ENCODE results near the gene KRTAP10-9. TPM values are rescaled to one million over a fixed set of nuclear protein-coding genes. Genes with fewer than 3 reads are reported as not detected.

KRTAP10-9 gene
- polyA plus RNA-seq, 1 of the 3 experiments (the other 2 are of a cell fraction), result not detected

DNA sequence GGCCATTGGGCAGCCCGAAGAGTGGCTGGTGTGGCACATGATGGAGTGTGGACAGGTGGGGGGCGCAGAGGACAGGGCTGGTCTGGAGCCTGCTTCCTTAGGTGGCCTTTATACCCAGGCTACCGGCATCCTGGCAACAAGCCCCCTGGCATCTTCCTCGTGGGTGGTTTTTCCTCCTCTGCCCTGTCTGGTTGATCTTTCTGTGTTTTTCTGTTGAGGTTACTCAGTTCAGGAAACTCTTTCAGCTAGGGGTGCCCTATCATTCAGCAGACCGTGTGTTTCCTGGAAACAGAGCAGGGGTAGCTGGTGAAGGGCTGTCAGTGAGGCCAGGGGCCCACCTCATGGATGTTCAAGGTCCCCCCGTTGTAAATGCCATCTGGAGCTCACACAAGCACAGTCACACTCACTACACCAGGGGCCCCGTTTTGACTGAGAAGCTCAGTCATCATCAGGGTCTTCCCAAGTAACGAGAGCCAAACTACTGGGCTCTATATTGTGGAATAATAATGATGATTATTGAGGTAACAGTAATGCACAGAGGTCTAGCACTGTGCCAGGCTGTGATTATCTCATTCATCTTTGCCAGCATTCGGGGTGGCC lies 27.8 kb downstream of the KRTAP10-9 start, which contains the start of gene KRTAP12-4:
Gene KRTAP12-4, minus strand, starts transcription at position 84 of the 600 bp plus-strand sequence. Its CDS starts 45 bp downstream, at position 39.
- POLR2A ChIA-PET, result interaction anchor here (1.1 kb wide), 1 partner anchor 31 kb away, joined by 3 read pairs; no protein-coding TSS in a partner anchor
- CTCF ChIA-PET, result no interaction called here
- no peak within 1 kb of the TSS for H3K4me3 ChIP-seq (ENCODE audit: low read depth in 2 of 2, low read length in 1 of 2)
- no peaks in the 10 kb centered on the region for H3K36me3 ChIP-seq (replicated peaks in 1 of 2; ENCODE audit: control insufficient read depth in 1 of 2, insufficient read depth in 2 of 2, low read length in 1 of 2)
- TF ChIP-seq NFIC (IDR thresholded peaks at IDR 0.05; ENCODE audit: borderline replicate concordance) (no peak), YY1 (IDR thresholded peaks at IDR 0.05; ENCODE audit: low read depth) (no peak), MXI1 (IDR thresholded peaks at IDR 0.05; ENCODE audit: low read depth, low read length) (no peak), NRF1 (IDR thresholded peaks at IDR 0.05; ENCODE audit: low read depth, low read length) (no peak), EZH2phosphoT487 (IDR thresholded peaks at IDR 0.05; ENCODE audit: borderline replicate concordance, low read depth) (no peak), FOSL2 (IDR thresholded peaks at IDR 0.05; ENCODE audit: borderline replicate concordance, low read depth) (no peak), MEF2A (IDR thresholded peaks at IDR 0.05; ENCODE audit: borderline replicate concordance, low read depth) (no peak), RCOR1 (IDR thresholded peaks at IDR 0.05; ENCODE audit: low read length) (no peak)
- TF ChIP-seq, protein P1, sequence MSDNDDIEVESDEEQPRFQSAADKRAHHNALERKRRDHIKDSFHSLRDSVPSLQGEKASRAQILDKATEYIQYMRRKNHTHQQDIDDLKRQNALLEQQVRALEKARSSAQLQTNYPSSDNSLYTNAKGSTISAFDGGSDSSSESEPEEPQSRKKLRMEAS (IDR thresholded peaks at IDR 0.05; ENCODE audit: low read depth), result no peak
- TF ChIP-seq, protein P2, sequence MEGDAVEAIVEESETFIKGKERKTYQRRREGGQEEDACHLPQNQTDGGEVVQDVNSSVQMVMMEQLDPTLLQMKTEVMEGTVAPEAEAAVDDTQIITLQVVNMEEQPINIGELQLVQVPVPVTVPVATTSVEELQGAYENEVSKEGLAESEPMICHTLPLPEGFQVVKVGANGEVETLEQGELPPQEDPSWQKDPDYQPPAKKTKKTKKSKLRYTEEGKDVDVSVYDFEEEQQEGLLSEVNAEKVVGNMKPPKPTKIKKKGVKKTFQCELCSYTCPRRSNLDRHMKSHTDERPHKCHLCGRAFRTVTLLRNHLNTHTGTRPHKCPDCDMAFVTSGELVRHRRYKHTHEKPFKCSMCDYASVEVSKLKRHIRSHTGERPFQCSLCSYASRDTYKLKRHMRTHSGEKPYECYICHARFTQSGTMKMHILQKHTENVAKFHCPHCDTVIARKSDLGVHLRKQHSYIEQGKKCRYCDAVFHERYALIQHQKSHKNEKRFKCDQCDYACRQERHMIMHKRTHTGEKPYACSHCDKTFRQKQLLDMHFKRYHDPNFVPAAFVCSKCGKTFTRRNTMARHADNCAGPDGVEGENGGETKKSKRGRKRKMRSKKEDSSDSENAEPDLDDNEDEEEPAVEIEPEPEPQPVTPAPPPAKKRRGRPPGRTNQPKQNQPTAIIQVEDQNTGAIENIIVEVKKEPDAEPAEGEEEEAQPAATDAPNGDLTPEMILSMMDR (IDR thresholded peaks at IDR 0.05), result no peak
- TF ChIP-seq, protein P3, sequence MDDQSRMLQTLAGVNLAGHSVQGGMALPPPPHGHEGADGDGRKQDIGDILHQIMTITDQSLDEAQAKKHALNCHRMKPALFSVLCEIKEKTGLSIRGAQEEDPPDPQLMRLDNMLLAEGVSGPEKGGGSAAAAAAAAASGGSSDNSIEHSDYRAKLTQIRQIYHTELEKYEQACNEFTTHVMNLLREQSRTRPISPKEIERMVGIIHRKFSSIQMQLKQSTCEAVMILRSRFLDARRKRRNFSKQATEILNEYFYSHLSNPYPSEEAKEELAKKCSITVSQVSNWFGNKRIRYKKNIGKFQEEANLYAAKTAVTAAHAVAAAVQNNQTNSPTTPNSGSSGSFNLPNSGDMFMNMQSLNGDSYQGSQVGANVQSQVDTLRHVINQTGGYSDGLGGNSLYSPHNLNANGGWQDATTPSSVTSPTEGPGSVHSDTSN (IDR thresholded peaks at IDR 0.05), result no peak
- TF ChIP-seq, protein P4, sequence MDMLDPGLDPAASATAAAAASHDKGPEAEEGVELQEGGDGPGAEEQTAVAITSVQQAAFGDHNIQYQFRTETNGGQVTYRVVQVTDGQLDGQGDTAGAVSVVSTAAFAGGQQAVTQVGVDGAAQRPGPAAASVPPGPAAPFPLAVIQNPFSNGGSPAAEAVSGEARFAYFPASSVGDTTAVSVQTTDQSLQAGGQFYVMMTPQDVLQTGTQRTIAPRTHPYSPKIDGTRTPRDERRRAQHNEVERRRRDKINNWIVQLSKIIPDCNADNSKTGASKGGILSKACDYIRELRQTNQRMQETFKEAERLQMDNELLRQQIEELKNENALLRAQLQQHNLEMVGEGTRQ (IDR thresholded peaks at IDR 0.05; ENCODE audit: borderline replicate concordance, low read depth, low read length), result no peak
- TF ChIP-seq, protein P5, sequence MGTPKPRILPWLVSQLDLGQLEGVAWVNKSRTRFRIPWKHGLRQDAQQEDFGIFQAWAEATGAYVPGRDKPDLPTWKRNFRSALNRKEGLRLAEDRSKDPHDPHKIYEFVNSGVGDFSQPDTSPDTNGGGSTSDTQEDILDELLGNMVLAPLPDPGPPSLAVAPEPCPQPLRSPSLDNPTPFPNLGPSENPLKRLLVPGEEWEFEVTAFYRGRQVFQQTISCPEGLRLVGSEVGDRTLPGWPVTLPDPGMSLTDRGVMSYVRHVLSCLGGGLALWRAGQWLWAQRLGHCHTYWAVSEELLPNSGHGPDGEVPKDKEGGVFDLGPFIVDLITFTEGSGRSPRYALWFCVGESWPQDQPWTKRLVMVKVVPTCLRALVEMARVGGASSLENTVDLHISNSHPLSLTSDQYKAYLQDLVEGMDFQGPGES (IDR thresholded peaks at IDR 0.05; ENCODE audit: low read depth, low read length), result no peak
- TF ChIP-seq, protein P6, sequence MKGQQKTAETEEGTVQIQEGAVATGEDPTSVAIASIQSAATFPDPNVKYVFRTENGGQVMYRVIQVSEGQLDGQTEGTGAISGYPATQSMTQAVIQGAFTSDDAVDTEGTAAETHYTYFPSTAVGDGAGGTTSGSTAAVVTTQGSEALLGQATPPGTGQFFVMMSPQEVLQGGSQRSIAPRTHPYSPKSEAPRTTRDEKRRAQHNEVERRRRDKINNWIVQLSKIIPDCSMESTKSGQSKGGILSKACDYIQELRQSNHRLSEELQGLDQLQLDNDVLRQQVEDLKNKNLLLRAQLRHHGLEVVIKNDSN (IDR thresholded peaks at IDR 0.05; ENCODE audit: borderline replicate concordance, low read depth), result no peak
- H3K9ac ChIP-seq, result no peak within 1 kb of the TSS
- no peak within 1 kb of the TSS for H3K4me2 ChIP-seq
- H4K20me1 ChIP-seq (ENCODE audit: insufficient read depth), result no peaks in the 10 kb centered on the region
- no peaks in the 10 kb centered on the region for H3K4me1 ChIP-seq (ENCODE audit: control insufficient read depth in 1 of 2, insufficient read depth in 2 of 2, low read depth in 1 of 2, low read length in 1 of 2)
- 4% methylated on average over 7 of the region's 9 CpGs for WGBS (ENCODE audit: low lambda C conversion rate)
- no peaks in the 10 kb centered on the region for H3K9me2 ChIP-seq
- peaks cover 33% of the 10 kb centered on the region for H3K27me3 ChIP-seq (ENCODE audit: insufficient read depth)
- no peaks in the 10 kb centered on the region for H3K79me2 ChIP-seq (ENCODE audit: insufficient read depth)
- H3K27ac ChIP-seq (ENCODE audit: low read depth in 2 of 2, low read length in 1 of 2), result no peak within 1 kb of the TSS
- H2AFZ ChIP-seq (ENCODE audit: low read depth), result no peak within 1 kb of the TSS
- H3K9me3 ChIP-seq, result no peaks in the 10 kb centered on the region
- no peak for DNase-seq
- no peaks in the 10 kb centered on the region for H3F3A ChIP-seq (replicated peaks; ENCODE audit: insufficient read depth)
